ENCODE results near the gene POLR1D.
"Not testable (repeated sequence)": the region's sequence is repeated elsewhere in the genome, so short reads cannot be mapped to it uniquely, and the experiment has no call there.

POLR1D gene

GRCh38 chr13:27619093-27619727 is 2.5 kb upstream of the POLR1D start:
- no peak for DNase-seq

- DNase-seq, result peak; percentile 77
Measured at GRCh38 chr13:27619728-27620376, 1.8 kb upstream of the POLR1D start.

- peak; percentile 99 for DNase-seq
Measured at GRCh38 chr13:27620377-27621115, 1.1 kb upstream of the POLR1D start, which contains the start of gene LNX2. Gene LNX2, minus strand, starts transcription at chr13:27620529. Its CDS starts 38,826 bp downstream, at chr13:27581703.

DNA sequence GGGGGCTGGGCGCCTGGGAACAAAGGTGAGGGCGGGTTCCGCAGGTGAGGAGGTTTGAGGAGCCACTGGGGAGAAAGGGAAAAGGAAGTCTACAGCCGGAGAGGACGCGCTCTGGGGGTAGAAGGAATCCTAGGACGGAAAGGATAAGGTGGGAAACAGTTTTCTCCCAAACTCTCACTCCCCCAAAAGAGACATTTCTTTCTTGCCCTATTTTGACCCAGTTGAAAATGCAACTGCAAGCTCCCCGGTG is 651 bp upstream of the POLR1D start:
- DNase-seq, result no peak

GRCh38 chr13:27622102-27622820 is 569 bp downstream of the POLR1D start:
- no peak for DNase-seq

- no peak for DNase-seq
Measured at GRCh38 chr13:27622881-27623280, 1.2 kb downstream of the POLR1D start.

GRCh38 chr13:27624071-27624470 is 2.4 kb downstream of the POLR1D start:
- DNase-seq, result no peak

- DNase-seq, result no peak
Measured at GRCh38 chr13:27625839-27626238, 4.1 kb downstream of the POLR1D start.

DNA sequence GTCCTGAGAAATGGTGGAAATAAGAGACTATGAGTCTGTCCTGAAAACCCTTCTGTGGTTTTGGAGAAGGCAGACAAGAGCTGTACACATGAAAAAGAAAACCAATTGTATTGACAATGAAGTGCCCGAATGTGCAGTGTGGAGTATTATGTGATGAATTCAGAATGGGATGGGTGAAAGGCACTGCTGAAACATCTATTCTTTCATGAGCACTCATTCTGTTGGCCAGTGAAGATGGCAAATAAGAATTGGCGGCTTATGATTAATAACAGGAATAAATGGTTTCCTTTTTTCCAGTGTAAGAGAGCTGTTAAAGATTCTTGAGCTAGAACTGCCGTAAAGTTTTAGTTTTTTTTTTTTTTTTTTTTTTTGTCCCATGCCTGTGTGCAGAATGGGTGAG is 5.7 kb downstream of the POLR1D start:
- no peak for DNase-seq

DNA sequence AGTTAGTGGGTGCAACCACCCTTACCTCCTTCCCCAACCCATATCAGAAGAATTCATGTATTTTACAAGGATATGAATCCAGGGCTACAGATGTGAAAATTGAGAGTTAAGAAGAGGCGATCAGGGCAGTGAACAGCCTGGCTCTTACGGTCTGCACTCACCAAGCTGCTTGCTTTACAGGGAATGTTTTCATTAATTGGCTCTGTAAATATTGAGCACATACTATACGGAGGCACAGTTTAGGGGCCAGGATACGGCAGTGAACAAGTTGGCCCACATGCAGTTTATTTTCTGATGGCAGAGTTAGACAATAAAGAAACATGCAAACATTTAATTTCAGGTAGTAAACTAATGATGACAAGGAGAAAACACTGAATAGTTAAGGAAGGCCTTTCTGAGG is 6.4 kb downstream of the POLR1D start:
- no peak for DNase-seq

DNA sequence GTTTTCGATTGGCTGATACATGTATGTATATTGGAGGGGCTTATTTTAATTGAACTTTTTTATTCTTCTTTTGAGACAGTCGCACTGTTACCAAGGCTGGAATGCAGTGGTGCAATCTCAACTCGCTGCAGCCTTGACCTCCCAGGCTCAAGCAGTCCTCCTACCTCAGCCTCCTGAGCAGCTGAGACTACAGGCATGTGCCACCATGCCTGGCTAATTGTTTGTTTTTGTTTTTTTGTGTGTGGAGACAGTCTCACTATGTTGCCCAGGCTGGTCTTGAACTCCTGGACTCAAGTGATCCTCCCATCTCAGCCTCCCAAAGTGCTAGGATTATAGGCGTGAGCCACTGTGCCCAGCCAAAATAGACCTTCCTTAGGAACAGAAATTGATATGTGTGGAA is 7.1 kb downstream of the POLR1D start:
- not testable (repeated sequence) for DNase-seq

GRCh38 chr13:27631156-27631555 is 9.5 kb downstream of the POLR1D start:
- peak; percentile 24 for DNase-seq

DNA sequence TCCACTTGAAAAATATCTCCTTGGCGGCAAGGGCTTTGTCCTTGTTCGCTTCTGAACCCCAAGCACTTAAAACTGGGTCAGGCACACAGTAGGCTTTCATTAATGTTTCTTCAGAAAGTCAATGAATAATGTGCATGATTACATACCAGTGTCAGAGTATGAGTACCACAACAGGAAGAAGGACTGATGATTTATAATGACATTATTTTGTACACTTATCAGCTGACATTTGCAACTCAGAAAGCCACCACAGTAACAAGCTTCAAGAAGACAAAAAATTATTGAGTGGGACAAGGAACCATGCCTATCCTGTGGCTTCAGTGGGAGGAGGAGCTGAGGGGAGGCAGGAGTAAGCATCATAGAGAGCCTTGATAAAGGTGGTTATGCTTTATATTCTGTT is 10.0 kb downstream of the POLR1D start:
- DNase-seq, result peak; percentile 21

DNA sequence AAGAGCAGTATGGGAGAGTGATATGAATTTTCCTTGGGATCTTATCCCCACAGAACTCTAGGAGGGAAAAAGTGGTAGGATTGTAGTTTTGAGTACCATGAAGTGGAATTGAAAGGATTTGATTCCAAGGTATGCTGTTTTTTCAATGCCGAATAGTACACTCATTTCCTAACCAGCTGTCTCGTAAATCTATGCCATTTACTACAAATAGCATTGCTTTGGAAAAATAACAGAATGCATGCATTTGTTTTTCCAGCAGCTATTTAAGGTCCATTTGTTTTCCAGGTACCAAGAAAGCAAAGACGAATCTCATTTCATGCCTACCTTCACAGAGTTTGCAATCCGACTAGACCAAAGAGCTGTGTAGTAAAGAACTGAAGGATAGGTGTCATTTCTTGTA is 10.5 kb downstream of the POLR1D start:
- DNase-seq, result no peak

DNA sequence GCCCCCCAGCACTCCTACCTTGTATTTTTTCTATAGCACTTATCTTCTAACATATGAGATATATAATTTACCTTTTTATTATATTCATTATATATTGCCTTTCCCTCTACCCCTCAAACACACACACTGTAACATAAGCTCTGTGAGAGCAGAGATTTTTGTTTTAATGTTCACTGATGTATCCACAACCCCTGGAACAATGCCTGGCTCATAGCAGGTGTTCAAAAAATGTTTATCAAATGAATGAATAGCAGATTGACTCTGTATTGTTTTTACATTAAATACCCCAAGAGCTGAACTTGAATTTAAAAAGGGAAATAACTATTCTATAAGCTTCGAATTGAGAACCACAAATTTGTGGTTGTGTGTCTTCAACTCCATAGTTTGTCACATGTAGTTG is 11.0 kb downstream of the POLR1D start:
- DNase-seq, result no peak

GRCh38 chr13:27634231-27634630 is 12.5 kb downstream of the POLR1D start:
- DNase-seq, result no peak

- DNase-seq, result no peak
Measured at GRCh38 chr13:27634791-27635190, 13.1 kb downstream of the POLR1D start.

DNA sequence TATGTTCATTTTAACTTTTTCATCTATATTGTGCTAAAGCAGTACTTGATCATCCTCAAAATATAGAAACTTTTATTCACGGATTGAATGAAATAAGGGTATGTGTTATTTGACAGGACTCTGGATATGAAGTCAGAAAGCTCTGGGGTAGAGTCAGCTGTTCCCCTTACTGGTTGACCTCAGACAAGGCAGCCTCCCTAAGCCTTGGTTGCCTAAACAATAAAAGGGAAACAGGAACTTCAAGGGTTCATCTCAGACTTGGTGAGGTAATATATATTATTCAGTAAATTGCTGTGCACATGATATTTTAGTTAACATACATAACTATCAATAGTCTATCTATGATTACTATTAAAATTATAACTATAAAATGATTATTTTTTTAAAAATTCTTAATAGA is 13.6 kb downstream of the POLR1D start:
- peak; percentile 72 for DNase-seq

GRCh38 chr13:27636589-27637288 is 15.0 kb downstream of the POLR1D start:
- DNase-seq, result peak; percentile 47

GRCh38 chr13:27637289-27637626 is 15.6 kb downstream of the POLR1D start:
- no peak for DNase-seq

DNA sequence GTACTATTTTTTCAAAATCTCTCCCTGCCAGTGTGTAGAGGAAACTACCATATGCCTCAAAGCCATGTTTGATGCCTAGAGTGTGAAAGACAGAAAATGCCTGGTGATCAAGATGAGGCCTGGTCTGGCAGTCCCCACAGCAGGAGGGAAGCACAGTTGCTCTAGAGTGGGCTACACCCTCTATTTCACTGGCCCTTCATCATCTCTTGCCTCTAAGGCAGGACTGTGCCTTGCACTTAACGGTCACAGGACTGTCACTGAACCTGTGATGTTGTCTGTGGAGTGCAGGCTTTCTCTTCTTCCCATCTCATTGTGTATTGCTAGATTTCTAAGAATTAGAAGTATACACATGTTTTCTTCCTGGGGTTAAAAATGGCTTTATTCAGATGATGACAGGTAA is 16.3 kb downstream of the POLR1D start:
- no peak for DNase-seq

GRCh38 chr13:27638521-27638920 is 16.8 kb downstream of the POLR1D start:
- no peak for DNase-seq

GRCh38 chr13:27639186-27639585 is 17.5 kb downstream of the POLR1D start:
- DNase-seq, result no peak
